ENCODE results near the gene NADSYN1.
"Not testable (repeated sequence)": the region's sequence is repeated elsewhere in the genome, so short reads cannot be mapped to it uniquely, and the experiment has no call there.

The NADSYN1 gene

DNA sequence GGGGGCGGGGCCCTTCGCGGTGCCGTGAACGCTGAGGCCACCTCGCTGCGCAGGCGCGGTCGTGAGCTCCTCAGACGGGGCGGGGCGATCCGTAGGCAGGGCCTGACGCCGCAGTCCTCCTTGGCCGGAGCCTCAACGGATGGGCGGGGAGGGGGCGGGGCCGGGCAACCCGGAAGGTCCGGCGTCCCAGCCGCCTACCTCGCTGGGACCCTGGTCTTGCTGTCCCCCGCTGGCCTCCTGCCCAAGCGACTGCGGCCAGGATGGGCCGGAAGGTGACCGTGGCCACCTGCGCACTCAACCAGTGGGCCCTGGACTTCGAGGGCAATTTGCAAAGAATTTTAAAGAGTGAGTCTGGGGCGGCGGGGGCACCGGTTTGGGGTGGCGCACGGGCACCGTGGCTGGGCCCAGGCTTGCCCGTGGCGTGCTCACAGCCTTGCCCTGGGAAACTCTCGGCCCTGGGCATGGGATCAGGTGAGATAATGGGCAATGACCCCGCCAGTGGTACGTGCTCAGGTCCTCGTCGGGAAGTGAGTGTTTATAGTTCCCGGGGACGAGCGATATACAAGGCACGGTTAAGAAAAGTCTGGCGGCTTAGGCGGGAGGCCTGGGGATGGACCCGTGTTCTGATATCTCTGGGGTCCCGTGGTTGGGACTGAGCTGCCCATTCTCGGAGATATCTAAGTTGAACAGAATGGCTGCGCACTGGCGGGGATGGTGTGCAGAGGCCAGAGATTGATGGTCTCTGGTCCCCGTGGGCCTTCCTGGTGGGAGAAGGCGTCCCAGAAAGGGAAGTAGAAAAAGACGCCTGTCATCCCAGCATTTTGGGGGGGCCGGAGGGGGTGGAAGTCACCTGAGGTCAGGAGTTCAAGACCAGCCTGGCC lies at the start of gene NADSYN1:
NADSYN1 (plus strand) TSS at position 167 of the 881 bp plus-strand sequence; CDS start at position 261, 94 bp downstream.
- DNase-seq (ENCODE audit: low read depth, low spot score): peak; percentile 95

GRCh38 chr11:71404209-71404608 lies 48.8 kb upstream of the NADSYN1 start:
- no peak for DNase-seq (ENCODE audit: low read depth, low spot score)

DNA sequence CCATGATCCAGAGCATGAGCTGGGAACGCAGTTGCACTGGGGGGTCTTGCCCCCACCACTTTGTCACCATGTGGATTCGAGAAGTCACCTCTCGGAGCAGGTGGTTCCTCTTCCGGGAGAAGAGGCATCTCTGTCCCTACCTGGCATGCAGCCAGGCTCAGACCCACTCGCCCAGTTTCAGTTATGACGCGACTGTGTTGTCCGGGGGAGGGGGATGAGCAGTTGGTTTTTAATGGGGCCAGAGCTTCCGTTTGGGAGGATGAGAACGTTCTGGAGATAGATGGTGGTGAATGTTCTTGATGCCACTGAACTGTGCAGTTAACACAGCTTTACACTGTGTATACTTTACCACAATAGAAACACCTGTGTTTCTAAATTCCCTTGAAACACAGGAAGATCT lies 46.3 kb upstream of the NADSYN1 start:
- DNase-seq (ENCODE audit: low read depth, low spot score): no peak

DNA sequence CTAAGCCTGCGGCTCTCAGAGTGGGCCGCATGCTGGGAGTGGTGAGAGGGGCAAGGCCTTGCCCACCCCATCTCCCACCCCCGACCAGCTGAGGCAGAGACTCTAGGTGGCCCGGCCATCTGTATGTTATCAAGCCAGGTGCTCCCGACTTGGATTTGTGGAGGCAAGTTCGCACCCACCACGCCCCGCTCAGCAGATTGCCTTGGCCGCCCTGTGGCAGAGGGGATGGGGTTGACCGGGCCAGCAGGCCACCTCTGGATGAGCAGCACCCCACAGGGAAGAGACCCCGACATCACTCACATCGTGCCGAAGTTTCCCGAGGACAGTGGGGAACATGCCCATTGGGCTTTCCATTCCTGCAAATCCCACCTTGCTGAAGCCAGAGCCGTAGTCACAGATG lies 45.6 kb upstream of the NADSYN1 start:
- no peak for DNase-seq (ENCODE audit: low read depth, low spot score)

DNA sequence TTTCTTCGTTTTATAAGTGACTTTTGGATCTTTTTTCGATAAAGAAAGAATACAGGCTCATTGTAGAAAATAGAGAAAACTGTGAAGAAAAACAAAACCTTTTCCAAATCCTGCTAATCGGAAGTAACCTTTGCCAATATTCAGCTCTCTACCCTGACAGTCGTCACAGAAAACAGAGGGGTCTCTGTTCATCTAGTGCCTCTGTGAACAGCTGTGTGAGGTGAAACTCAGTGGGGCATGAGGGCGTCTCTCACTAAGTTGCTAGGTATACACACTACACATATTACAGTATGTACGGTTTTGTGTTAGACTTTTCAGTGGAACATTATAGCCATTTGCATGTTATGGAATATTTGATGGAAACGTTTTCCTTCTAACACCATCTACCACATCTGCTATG lies 44.2 kb upstream of the NADSYN1 start:
- DNase-seq (ENCODE audit: low read depth, low spot score): no peak

- DNase-seq (ENCODE audit: low read depth, low spot score): no peak
Observed at GRCh38 chr11:71410363-71410966, 42.5 kb upstream of the NADSYN1 start.

- no peak for DNase-seq (ENCODE audit: low read depth, low spot score)
Observed at GRCh38 chr11:71414645-71415044, 38.4 kb upstream of the NADSYN1 start.

DNA sequence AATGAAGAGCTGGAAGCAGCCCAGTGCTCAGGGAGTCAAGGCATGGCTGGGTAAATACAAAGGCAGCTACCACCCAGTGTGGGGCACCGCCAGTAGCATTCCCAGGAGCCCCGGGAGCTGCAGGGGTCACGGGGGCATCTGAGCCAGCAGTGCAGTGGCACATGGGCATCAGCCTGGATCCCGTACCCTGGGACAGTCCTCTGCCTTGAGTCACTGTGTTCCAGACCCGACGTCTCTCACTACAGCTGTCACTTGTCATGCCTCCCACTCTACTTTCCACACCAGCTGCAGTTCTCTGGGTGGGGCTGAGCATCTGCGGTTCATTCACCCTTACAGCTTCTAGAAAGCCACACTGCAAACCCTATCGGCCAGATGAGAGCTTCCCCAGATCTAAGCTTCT lies 34.4 kb upstream of the NADSYN1 start:
- DNase-seq (ENCODE audit: low read depth, low spot score): no peak

DNA sequence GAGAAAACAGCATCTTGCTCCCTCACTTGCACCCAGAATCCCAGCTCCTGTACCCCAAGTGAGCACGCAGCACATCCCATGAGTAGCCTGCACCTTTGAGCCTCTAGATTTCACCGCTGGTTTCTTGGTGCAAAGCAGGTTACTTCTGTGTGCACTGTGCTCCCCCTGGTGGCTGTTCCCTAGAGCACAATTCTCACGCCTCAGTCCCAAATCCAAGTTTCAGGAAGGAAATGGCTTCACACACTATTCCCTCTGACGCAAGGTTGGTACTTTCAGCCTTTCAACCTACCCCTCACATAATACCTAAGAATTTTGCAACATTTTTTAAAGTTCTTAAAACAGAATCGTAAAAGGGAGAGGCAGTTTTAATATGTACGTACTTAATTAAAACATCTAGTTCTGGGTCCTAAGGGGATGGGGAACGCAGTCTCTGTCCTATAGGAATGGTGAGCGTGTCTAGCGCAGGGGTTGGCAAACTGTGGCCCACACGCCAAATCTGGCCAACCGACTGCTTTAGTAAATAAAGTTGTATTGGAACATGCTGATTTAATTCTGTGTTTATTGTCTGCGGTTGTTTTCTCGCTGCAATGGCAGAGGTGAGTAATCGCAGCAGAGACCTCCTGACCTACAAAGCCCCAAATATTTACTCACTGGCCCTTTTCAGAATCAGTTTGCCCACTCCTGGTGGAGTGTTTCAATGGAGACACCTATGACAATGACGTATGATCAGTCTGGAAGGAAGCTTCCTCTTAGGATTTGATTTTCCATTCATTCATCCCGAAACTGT lies 32.4 kb upstream of the NADSYN1 start:
- DNase-seq (ENCODE audit: low read depth, low spot score): peak; percentile 71

- no peak for DNase-seq (ENCODE audit: low read depth, low spot score)
Observed at GRCh38 chr11:71421392-71421950, 31.5 kb upstream of the NADSYN1 start.

GRCh38 chr11:71422318-71422717 lies 30.7 kb upstream of the NADSYN1 start:
- DNase-seq (ENCODE audit: low read depth, low spot score): not testable (repeated sequence)

GRCh38 chr11:71423181-71423790 lies 29.7 kb upstream of the NADSYN1 start:
- DNase-seq (ENCODE audit: low read depth, low spot score): no peak

GRCh38 chr11:71425409-71425808 lies 27.6 kb upstream of the NADSYN1 start:
- DNase-seq (ENCODE audit: low read depth, low spot score): no peak

GRCh38 chr11:71425860-71426259 lies 27.1 kb upstream of the NADSYN1 start:
- no peak for DNase-seq (ENCODE audit: low read depth, low spot score)

DNA sequence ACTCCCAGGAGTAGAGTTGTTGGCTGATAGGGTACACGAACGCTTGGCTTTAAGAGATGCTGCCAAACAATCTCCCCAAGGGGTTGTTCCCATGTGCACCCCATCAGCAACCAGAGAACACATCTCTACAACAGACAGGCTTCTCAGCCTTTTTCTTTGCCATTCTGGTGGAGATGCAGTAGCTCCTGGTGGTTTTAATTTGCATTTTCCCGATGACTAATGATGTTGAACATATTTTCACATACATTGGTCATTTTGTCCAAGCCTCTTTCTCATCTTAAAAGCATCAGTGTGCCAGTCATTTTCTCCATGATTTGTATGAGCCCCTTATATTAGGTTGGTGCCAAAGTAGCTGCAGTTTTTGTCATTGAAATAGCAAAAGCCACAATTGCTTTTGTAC lies 26.6 kb upstream of the NADSYN1 start:
- no peak for DNase-seq (ENCODE audit: low read depth, low spot score)

- no peak for DNase-seq (ENCODE audit: low read depth, low spot score)
Observed at GRCh38 chr11:71428861-71429435, 24.1 kb upstream of the NADSYN1 start.

DNA sequence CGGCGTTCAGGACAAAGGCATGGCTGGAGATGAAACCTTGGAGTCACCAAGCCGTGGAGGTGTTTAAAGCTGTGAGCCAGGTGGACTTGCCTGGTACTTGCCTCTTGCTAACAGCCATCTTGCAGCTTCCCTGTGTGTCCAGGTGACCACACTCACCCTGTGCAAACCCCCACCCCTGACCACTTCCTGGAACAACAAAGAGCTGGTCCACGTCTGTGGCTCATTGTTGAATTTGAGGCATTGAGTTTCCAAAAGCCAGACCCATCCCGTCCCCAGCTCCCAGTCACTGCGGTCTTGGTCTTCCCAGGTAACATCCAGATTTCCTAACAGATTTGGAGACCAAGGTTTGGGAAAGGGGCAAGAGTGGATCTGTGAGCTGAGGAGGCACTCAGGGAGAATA lies 23.3 kb upstream of the NADSYN1 start:
- DNase-seq (ENCODE audit: low read depth, low spot score): no peak

DNA sequence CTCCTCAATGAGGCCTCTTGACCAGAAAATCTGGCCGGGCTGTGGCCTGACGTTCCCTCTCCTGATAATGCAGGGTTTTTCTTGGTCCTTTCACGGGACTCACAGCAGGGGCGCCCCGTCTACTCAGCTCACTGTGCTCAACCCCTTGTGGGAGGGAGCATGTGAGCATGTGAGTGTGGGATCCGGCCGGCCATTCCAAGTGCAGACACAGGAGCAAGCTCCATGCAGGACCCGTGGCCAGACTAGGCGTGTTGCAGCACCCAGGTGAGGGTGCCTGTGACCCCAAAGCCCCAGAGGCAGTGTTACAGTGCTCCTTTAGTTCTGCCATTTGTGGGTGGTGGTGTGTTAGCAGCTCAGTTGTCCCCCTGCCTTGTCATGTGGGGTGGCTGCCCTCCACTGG lies 22.8 kb upstream of the NADSYN1 start:
- DNase-seq (ENCODE audit: low read depth, low spot score): no peak

GRCh38 chr11:71431271-71431670 lies 21.7 kb upstream of the NADSYN1 start:
- peak; percentile 50 for DNase-seq (ENCODE audit: low read depth, low spot score)

DNA sequence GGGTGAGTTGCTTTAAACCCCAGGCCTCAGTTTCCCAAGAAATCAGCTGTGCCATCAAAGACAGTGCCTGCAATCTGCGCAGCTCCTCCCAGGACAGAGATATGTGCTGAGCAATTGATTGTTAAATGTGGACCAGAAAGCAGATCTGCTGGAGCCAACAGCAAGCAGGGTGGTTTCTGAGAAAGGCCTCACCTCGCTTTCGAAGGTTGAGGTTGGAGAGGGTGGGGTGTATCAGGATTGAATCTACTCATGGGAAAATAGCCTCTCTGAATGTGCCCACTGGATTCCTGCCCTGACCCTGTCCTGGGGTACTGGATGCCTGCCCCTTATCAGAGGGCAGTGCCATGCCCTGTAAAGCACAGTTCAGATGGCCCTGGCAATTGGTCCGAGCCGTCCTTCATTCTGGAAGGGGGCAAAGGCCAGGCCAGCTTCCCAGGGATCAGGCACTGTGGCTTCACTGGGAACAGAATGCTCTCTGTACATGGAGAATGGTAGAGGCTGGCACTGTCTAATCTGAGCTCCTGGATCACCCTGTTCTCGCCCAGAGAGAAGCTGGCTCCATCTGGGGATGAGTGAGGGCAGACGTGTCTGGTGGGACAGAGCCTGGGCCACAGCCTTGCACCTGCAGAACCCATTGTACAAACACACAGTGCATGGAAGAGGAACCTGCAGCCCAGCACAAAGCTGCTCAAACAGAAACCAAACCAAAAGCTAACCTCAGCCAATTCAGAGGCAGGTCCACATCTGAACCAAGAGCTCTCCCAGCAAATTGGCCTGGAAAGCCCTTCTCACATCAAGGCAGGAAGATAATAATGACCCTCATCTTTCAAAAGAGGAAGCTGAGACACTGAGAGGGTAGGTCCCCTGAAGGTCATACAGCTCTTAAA lies 20.0 kb upstream of the NADSYN1 start:
- no peak for DNase-seq (ENCODE audit: low read depth, low spot score)
